ENCODE results near the gene GTPBP4.

The GTPBP4 gene

GRCh38 chr10:994836-995558 is 6.8 kb downstream of the GTPBP4 start:
- H3K9ac ChIP-seq (ENCODE audit: low read length) = no peak overlapping the region
- H3K9me2 ChIP-seq (ENCODE audit: low read depth, low read length) = no peaks in the 10 kb centered on the region
- H3K79me2 ChIP-seq (ENCODE audit: insufficient read depth, low read length) = peaks cover 30% of the 10 kb centered on the region
- H3K4me2 ChIP-seq (ENCODE audit: low read length) = no peak overlapping the region
- H3K4me1 ChIP-seq (ENCODE audit: insufficient read depth, low read length, severe bottlenecking) = peaks cover 10% of the 10 kb centered on the region
- no peak for TF ChIP-seq CTCF (IDR thresholded peaks at IDR 0.05; ENCODE audit: low read length)
- TF ChIP-seq EZH2 (IDR thresholded peaks at IDR 0.05; ENCODE audit: borderline replicate concordance, low read length) = no peak
- no peak overlapping the region for H3K27ac ChIP-seq (ENCODE audit: low read depth, low read length, poor library complexity, severe bottlenecking)
- no peaks in the 10 kb centered on the region for H4K20me1 ChIP-seq (ENCODE audit: insufficient read depth, low read length)
- H3K36me3 ChIP-seq (ENCODE audit: insufficient read depth, low read length) = peaks cover 93% of the 10 kb centered on the region
- H2AFZ ChIP-seq (ENCODE audit: low read length) = no peak overlapping the region
- no peaks in the 10 kb centered on the region for H3K27me3 ChIP-seq (ENCODE audit: insufficient read depth, low read length)
- no peaks in the 10 kb centered on the region for H3K9me3 ChIP-seq (ENCODE audit: low read length)
- no peaks in the 10 kb centered on the region for H3F3A ChIP-seq (ENCODE audit: insufficient read depth, low read length)
- no peak overlapping the region for H3K4me3 ChIP-seq (ENCODE audit: low read depth, low read length, poor library complexity, severe bottlenecking)

- Histone ChIP-seq H3F3A (ENCODE audit: insufficient read depth, low read length) (no peaks in the 10 kb centered on the region), H3K9me3 (ENCODE audit: low read length) (no peaks in the 10 kb centered on the region), H3K4me3 (ENCODE audit: low read depth, low read length, poor library complexity, severe bottlenecking) (no peak overlapping the region), H3K27me3 (ENCODE audit: insufficient read depth, low read length) (no peaks in the 10 kb centered on the region), H3K4me1 (ENCODE audit: insufficient read depth, low read length, severe bottlenecking) (peaks cover 7% of the 10 kb centered on the region), H4K20me1 (ENCODE audit: insufficient read depth, low read length) (no peaks in the 10 kb centered on the region), H3K27ac (ENCODE audit: low read depth, low read length, poor library complexity, severe bottlenecking) (no peak overlapping the region), H2AFZ (ENCODE audit: low read length) (no peak overlapping the region), H3K36me3 (ENCODE audit: insufficient read depth, low read length) (peaks cover 93% of the 10 kb centered on the region), H3K79me2 (ENCODE audit: insufficient read depth, low read length) (peaks cover 24% of the 10 kb centered on the region), H3K4me2 (ENCODE audit: low read length) (no peak overlapping the region), H3K9me2 (ENCODE audit: low read depth, low read length) (no peaks in the 10 kb centered on the region), H3K9ac (ENCODE audit: low read length) (no peak overlapping the region)
- TF ChIP-seq CTCF (IDR thresholded peaks at IDR 0.05; ENCODE audit: low read length) = no peak
- no peak for TF ChIP-seq EZH2 (IDR thresholded peaks at IDR 0.05; ENCODE audit: borderline replicate concordance, low read length)
Measured at GRCh38 chr10:995559-995926, 7.3 kb downstream of the GTPBP4 start.

- Histone ChIP-seq H3K27me3 (ENCODE audit: insufficient read depth, low read length) (no peaks in the 10 kb centered on the region), H3K9me2 (ENCODE audit: low read depth, low read length) (no peaks in the 10 kb centered on the region), H3K27ac (ENCODE audit: low read depth, low read length, poor library complexity, severe bottlenecking) (no peak overlapping the region), H3K9me3 (ENCODE audit: low read length) (no peaks in the 10 kb centered on the region), H4K20me1 (ENCODE audit: insufficient read depth, low read length) (no peaks in the 10 kb centered on the region), H3K4me2 (ENCODE audit: low read length) (no peak overlapping the region), H3K79me2 (ENCODE audit: insufficient read depth, low read length) (peaks cover 19% of the 10 kb centered on the region), H3F3A (ENCODE audit: insufficient read depth, low read length) (no peaks in the 10 kb centered on the region), H3K9ac (ENCODE audit: low read length) (no peak overlapping the region), H3K4me1 (ENCODE audit: insufficient read depth, low read length, severe bottlenecking) (peaks cover 2% of the 10 kb centered on the region), H3K4me3 (ENCODE audit: low read depth, low read length, poor library complexity, severe bottlenecking) (no peak overlapping the region), H3K36me3 (ENCODE audit: insufficient read depth, low read length) (peaks cover 93% of the 10 kb centered on the region), H2AFZ (ENCODE audit: low read length) (no peak overlapping the region)
- no peak for TF ChIP-seq EZH2 (IDR thresholded peaks at IDR 0.05; ENCODE audit: borderline replicate concordance, low read length)
- TF ChIP-seq CTCF (IDR thresholded peaks at IDR 0.05; ENCODE audit: low read length) = no peak
Measured at GRCh38 chr10:996031-996430, 7.8 kb downstream of the GTPBP4 start.
